K562 (cell line): ENCODE data around the gene BST1. TPM values are rescaled to one million over a fixed set of nuclear protein-coding genes. Genes with fewer than 3 reads are reported as not detected.

Experiments
- MEIS2 ChIP-seq: fragments of 450-650 bp; IDR thresholded peaks from 2 replicates; pipeline ENCODE4 v1.6.1; 2014; ENCODE audit warnings: mild to moderate bottlenecking; ENCODE audit not compliant: partially characterized antibody
- PHF8 ChIP-seq: fragments of 200-600 bp; sonication (generic); IDR thresholded peaks from 2 replicates; pipeline ENCODE4 v1.6.1; 2012; ENCODE audit warnings: mixed run types, mild to moderate bottlenecking, inconsistent platforms, low read length, moderate library complexity, borderline replicate concordance
- RBBP5 ChIP-seq: fragments of 200-600 bp; sonication (generic); IDR thresholded peaks from 2 replicates; pipeline ENCODE4 v1.6.1; 2012; ENCODE audit warnings: borderline replicate concordance, mild to moderate bottlenecking, low read length, control low read depth, inconsistent platforms; ENCODE audit not compliant: insufficient read depth, poor library complexity, severe bottlenecking
- TRIM24 ChIP-seq, 2 experiments: fragments of 450-650 bp; IDR thresholded peaks; 2 replicates each; pipeline ENCODE4 v1.6.1; 2016
- XRCC4 ChIP-seq: IDR thresholded peaks from one replicate; pipeline ENCODE4 v1.6.1; 2011; ENCODE audit not compliant: insufficient read depth, insufficient read length; ENCODE audit errors: extremely low read depth
- ZNF347 ChIP-seq: fragments of 450-650 bp; formaldehyde crosslinking; IDR thresholded peaks from 2 replicates; pipeline ENCODE4 v1.4.0; 2020; ENCODE audit warnings: low read depth, mild to moderate bottlenecking, moderate library complexity
- polyA plus RNA-seq, 8 experiments: library from polyadenylated mRNA; depleted of rRNA in 4 of 8; stranded (reverse) in 5 of 8; unstranded in 3 of 8; fragments of >200 nt; fragmentation: Nextera tagmentation in 2 of 8; fragmentation: Illumina TruSeq in 1 of 8; extraction: Ambion mirVana in 2 of 8; extraction: Trizol in 1 of 8; gene quantifications; 2 replicates each; pipeline versions ENCODE4 v1.2.1 to v1.2.3, GENCODE V29; 2011 to 2014; ENCODE audit warnings: inconsistent platforms in 1 of 8, missing spikeins in 1 of 8
- total RNA-seq, 7 experiments: library from RNA; depleted of rRNA in 6 of 7; stranded (reverse); fragments of >200 nt in 6 of 7; fragmentation: Illumina TruSeq in 2 of 7; extraction: Trizol in 2 of 7; gene quantifications; 2 replicates each; pipeline versions ENCODE4 v1.2.1 to v1.2.3, GENCODE V29; 2011 to 2021; ENCODE audit warnings: low replicate concordance in 1 of 7
- TF ChIP-seq, protein P1 (sequence below), 2 experiments: fragments of 450-650 bp; conservative IDR thresholded peaks; 2 replicates each; pipeline ENCODE4 v1.6.1; 2017; ENCODE audit warnings: mild to moderate bottlenecking in 2 of 2, moderate library complexity in 2 of 2
- TF ChIP-seq, protein P2 (sequence below): fragments of 450-650 bp; formaldehyde crosslinking; IDR thresholded peaks from 2 replicates; pipeline ENCODE4 v1.4.0; 2020; ENCODE audit warnings: mild to moderate bottlenecking, moderate library complexity
- TF ChIP-seq, protein P3 (sequence below): sonication (generic); formaldehyde crosslinking; IDR thresholded peaks from 2 replicates; pipeline ENCODE4 v1.8.0; 2022; ENCODE audit warnings: mild to moderate bottlenecking, missing genetic modification reagents

Gene BST1
- total and polyA plus RNA-seq, 9 of the 15 experiments (the other 6 are each of a cell fraction or from before 2014, with no cell fraction given), result 0.04 to 0.38 (median 0.07) TPM; not detected in 6

DNA sequence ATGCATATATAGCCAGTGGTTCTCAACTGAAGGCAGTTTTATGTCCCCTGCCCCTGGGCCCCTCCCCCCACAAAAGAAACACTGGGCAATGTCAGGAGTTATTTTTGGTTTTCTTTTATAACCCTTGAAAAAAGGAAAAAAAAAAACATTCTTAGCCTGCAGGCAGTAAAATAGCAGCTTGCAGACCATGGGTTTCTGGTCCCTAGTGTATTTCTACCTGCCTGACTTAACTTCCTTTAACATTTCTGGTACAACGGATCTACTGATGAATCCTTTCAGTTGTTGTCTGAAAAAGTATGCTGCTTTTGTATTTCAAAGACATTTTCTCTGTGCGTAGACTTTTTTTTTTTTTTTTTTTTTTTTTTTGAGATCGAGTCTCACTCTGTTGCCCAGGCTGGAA, 32.3 kb upstream of the BST1 start (continued):
- TF ChIP-seq, protein P1, sequence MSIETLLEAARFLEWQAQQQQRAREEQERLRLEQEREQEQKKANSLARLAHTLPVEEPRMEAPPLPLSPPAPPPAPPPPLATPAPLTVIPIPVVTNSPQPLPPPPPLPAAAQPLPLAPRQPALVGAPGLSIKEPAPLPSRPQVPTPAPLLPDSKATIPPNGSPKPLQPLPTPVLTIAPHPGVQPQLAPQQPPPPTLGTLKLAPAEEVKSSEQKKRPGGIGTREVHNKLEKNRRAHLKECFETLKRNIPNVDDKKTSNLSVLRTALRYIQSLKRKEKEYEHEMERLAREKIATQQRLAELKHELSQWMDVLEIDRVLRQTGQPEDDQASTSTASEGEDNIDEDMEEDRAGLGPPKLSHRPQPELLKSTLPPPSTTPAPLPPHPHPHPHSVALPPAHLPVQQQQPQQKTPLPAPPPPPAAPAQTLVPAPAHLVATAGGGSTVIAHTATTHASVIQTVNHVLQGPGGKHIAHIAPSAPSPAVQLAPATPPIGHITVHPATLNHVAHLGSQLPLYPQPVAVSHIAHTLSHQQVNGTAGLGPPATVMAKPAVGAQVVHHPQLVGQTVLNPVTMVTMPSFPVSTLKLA (conservative IDR thresholded peaks at IDR 0.05), result no peak
- TF ChIP-seq RBBP5 (no peak), XRCC4 (no peak), PHF8 (no peak), TRIM24 (IDR thresholded peaks at IDR 0.05) (no peak), MEIS2 (no peak), ZNF347 (CRISPR knock-in tag) (no peak)
- TF ChIP-seq, protein P2, sequence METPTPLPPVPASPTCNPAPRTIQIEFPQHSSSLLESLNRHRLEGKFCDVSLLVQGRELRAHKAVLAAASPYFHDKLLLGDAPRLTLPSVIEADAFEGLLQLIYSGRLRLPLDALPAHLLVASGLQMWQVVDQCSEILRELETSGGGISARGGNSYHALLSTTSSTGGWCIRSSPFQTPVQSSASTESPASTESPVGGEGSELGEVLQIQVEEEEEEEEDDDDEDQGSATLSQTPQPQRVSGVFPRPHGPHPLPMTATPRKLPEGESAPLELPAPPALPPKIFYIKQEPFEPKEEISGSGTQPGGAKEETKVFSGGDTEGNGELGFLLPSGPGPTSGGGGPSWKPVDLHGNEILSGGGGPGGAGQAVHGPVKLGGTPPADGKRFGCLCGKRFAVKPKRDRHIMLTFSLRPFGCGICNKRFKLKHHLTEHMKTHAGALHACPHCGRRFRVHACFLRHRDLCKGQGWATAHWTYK (CRISPR knock-in tag), result no peak
- TF ChIP-seq, protein P3, sequence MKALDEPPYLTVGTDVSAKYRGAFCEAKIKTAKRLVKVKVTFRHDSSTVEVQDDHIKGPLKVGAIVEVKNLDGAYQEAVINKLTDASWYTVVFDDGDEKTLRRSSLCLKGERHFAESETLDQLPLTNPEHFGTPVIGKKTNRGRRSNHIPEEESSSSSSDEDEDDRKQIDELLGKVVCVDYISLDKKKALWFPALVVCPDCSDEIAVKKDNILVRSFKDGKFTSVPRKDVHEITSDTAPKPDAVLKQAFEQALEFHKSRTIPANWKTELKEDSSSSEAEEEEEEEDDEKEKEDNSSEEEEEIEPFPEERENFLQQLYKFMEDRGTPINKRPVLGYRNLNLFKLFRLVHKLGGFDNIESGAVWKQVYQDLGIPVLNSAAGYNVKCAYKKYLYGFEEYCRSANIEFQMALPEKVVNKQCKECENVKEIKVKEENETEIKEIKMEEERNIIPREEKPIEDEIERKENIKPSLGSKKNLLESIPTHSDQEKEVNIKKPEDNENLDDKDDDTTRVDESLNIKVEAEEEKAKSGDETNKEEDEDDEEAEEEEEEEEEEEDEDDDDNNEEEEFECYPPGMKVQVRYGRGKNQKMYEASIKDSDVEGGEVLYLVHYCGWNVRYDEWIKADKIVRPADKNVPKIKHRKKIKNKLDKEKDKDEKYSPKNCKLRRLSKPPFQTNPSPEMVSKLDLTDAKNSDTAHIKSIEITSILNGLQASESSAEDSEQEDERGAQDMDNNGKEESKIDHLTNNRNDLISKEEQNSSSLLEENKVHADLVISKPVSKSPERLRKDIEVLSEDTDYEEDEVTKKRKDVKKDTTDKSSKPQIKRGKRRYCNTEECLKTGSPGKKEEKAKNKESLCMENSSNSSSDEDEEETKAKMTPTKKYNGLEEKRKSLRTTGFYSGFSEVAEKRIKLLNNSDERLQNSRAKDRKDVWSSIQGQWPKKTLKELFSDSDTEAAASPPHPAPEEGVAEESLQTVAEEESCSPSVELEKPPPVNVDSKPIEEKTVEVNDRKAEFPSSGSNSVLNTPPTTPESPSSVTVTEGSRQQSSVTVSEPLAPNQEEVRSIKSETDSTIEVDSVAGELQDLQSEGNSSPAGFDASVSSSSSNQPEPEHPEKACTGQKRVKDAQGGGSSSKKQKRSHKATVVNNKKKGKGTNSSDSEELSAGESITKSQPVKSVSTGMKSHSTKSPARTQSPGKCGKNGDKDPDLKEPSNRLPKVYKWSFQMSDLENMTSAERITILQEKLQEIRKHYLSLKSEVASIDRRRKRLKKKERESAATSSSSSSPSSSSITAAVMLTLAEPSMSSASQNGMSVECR (CRISPR knock-in tag), result no peak
